Stomach (tissue), 9 donors: Measurements from ENCODE around the gene ACLY. TPM values are rescaled to one million over a fixed set of nuclear protein-coding genes. Genes with fewer than 3 reads are reported as not detected.

Experiments
- DNase-seq, 2 donors: peaks; one replicate each; pipeline versions ENCODE4 v3.0.0 to v3.0.0-alpha.2; 2013 to 2019
- H3K27ac ChIP-seq, 5 donors: fragments of 200-600 bp in 4 of 5; sonication (generic) in 4 of 5; one replicate each; pipeline ENCODE4 v1.5.1; 2013 to 2019; ENCODE audit warnings: mild to moderate bottlenecking in 1 of 5, moderate library complexity in 1 of 5
- H3K27me3 ChIP-seq, 3 donors: fragments of 200-600 bp; sonication (generic); one replicate each; pipeline ENCODE4 v1.5.1; 2017 to 2019; ENCODE audit warnings: mixed run types in 1 of 3
- H3K36me3 ChIP-seq, 4 donors: fragments of 200-600 bp; sonication (generic); 1 replicate in 3 of 4; 2 replicates in 1 of 4; pipeline ENCODE4 v1.5.1; 2016 to 2019
- H3K4me1 ChIP-seq, 4 donors: fragments of 200-600 bp; sonication (generic); one replicate each; pipeline ENCODE4 v1.5.1; 2016 to 2019
- H3K4me3 ChIP-seq, 4 donors: fragments of 200-600 bp; sonication (generic) in 3 of 4; one replicate each; pipeline ENCODE4 v1.5.1; 2016 to 2019; ENCODE audit warnings: mild to moderate bottlenecking in 1 of 4
- H3K9me3 ChIP-seq, 4 donors: fragments of 200-600 bp; sonication (generic); one replicate each; pipeline ENCODE4 v1.5.1; 2016 to 2019
- CTCF ChIP-seq, 7 experiments: fragments of 450-650 bp in 4 of 7; fragments of 200-600 bp in 3 of 7; sonication (generic) in 3 of 7; IDR thresholded peaks; one replicate each; pipeline ENCODE4 v1.5.1; 2016 to 2019; ENCODE audit warnings: antibody characterized with exemption in 7 of 7, control low read depth in 2 of 7, mild to moderate bottlenecking in 1 of 7
- EP300 ChIP-seq: sonication (generic); formaldehyde crosslinking; IDR thresholded peaks from one replicate; pipeline ENCODE4 v1.6.1; 2017; ENCODE audit warnings: antibody characterized with exemption
- POLR2A ChIP-seq, 4 donors: fragments of 450-650 bp; IDR thresholded peaks; one replicate each; pipeline ENCODE4 v1.6.1; 2016; ENCODE audit warnings: antibody characterized with exemption in 4 of 4, control low read depth in 2 of 4, mild to moderate bottlenecking in 1 of 4, moderate library complexity in 1 of 4
- POLR2AphosphoS5 ChIP-seq, 3 donors: sonication (generic); formaldehyde crosslinking; IDR thresholded peaks; one replicate each; pipeline ENCODE4 v1.6.1; 2016; ENCODE audit warnings: antibody characterized with exemption in 3 of 3
- WGBS, 5 donors: extraction: QIAGEN DNeasy Blood & Tissue Kit in 3 of 5; methylation state at CpG; one replicate each; pipeline versions ENCODE4 v1.1.5 to v1.1.7; 2013 to 2018; 5-methylcytosine and 5-hydroxymethylcytosine counted together
- intact Hi-C: fragments of 100-400 bp; cut with DNase I; formaldehyde crosslinking; loops from one replicate; pipeline ENCODE4 v1.15.1; 2023; ENCODE audit warnings: low total_unique reads
- polyA plus RNA-seq, 3 donors: library from polyadenylated mRNA; stranded (reverse); fragments of 200-250 nt; gene quantifications; one replicate each; pipeline ENCODE4 v1.2.3, GENCODE V29; 2013
- small RNA-seq, 4 donors: library from RNA; depleted of rRNA; stranded (forward); fragments of <200 nt; gene quantifications; one replicate each; pipeline ENCODE3, GENCODE V24; 2016
- total RNA-seq, 5 donors: library from RNA; depleted of rRNA; stranded (reverse); fragments of >200 nt; gene quantifications; one replicate each; pipeline versions ENCODE4 v1.1.0 to v1.2.3, GENCODE V29; 2014 to 2016
- donor health status: healthy with polysubstance abuse.
- donor health status: Bipolar disorder and iron deficiency.
- donor health status: healthy.

The ACLY gene
- total and polyA plus RNA-seq, 8 donors, result 19.8 to 121 (median 36.9) TPM

GRCh38 chr17:41822216-41823140, 96.3 kb downstream of the ACLY start:
- intact Hi-C loops, result no loop called here

GRCh38 chr17:41821776-41822175, 97.0 kb downstream of the ACLY start:
- peaks cover 9 to 35% (median 25%) of the 10 kb centered on the region in 4 donors for H3K36me3 ChIP-seq
- DNase-seq, result no peak
- 79 to 85% (median 80%) methylated on average over 12 to 14 of the region's 14 CpGs for WGBS, 5 donors
- H3K4me1 ChIP-seq, result peaks cover 0 to 7% (median 0%) of the 10 kb centered on the region in 4 donors
- no peaks in the 10 kb centered on the region for H3K27me3 ChIP-seq
- no peak overlapping the region for H3K4me3 ChIP-seq
- TF ChIP-seq EP300 (no peak), POLR2AphosphoS5 (IDR thresholded peaks at IDR 0.05) (no peak), POLR2A (IDR thresholded peaks at IDR 0.05) (no peak), CTCF (IDR thresholded peaks at IDR 0.05) (no peak)
- H3K27ac ChIP-seq, result no peak overlapping the region
- intact Hi-C loops, result no loop called here
- no peaks in the 10 kb centered on the region for H3K9me3 ChIP-seq

More at GRCh38 chr17:41822216-41823140, 96.3 kb downstream of the ACLY start:
- no peak for DNase-seq
- Histone ChIP-seq H3K36me3 (peaks cover 9 to 42% (median 32%) of the 10 kb centered on the region in 4 donors), H3K4me3 (no peak overlapping the region), H3K27ac (no peak overlapping the region), H3K4me1 (peaks cover 0 to 7% (median under 1%) of the 10 kb centered on the region in 4 donors), H3K9me3 (no peaks in the 10 kb centered on the region), H3K27me3 (no peaks in the 10 kb centered on the region)
- 64 to 78% (median 72%) methylated on average over 11 to 12 of the region's 12 CpGs for WGBS, 5 donors
- TF ChIP-seq CTCF (IDR thresholded peaks at IDR 0.05), result no peak

GRCh38 chr17:41818024-41818423, 100.7 kb downstream of the ACLY start:
- WGBS, 5 donors, result 94 to 97% (median 97%) methylated on average over 17 to 20 of the region's 20 CpGs
- H3K4me3 ChIP-seq, result no peak overlapping the region
- TF ChIP-seq POLR2AphosphoS5 (IDR thresholded peaks at IDR 0.05), result no peak
- TF ChIP-seq EP300, result no peak
- TF ChIP-seq POLR2A (IDR thresholded peaks at IDR 0.05), result no peak
- TF ChIP-seq CTCF (IDR thresholded peaks at IDR 0.05), result no peak
- peaks cover 0 to 7% (median 0%) of the 10 kb centered on the region in 4 donors for H3K36me3 ChIP-seq
- H3K4me1 ChIP-seq, result peaks cover 0 to 12% (median 8%) of the 10 kb centered on the region in 4 donors
- no peak overlapping the region for H3K27ac ChIP-seq
- H3K27me3 ChIP-seq, result peaks cover 0 to under 1% (median 0%) of the 10 kb centered on the region in 3 donors
- no peaks in the 10 kb centered on the region for H3K9me3 ChIP-seq
- no peak for DNase-seq
- intact Hi-C loops, result no loop called here

Small RNA genes within 50 kb of the gene (small RNA-seq; reads per million reads assigned to genes)
- 0 reads per million in 4 donors for gene AC125257.2

Other genes starting within 250 kb of the ACLY start
- 100 to 1,000 TPM in 3 of 5 donors, 10 to 100 TPM in 2; 62.4 to 255 (median 187) TPM for gene EIF1, start 230.1 kb downstream of the ACLY start, total RNA-seq
- gene EIF1, start 230.1 kb downstream of the ACLY start, polyA plus RNA-seq, result 100 to 1,000 TPM; 333 to 972 (median 834) TPM
- 10 to 100 TPM in 1 of 5 donors, not detected in 4; 32.7 TPM for gene GAST, start 206.6 kb downstream of the ACLY start, total RNA-seq
- 1 to 10 TPM in 1 of 3 donors, not detected in 2; 1.3 TPM for gene GAST, start 206.6 kb downstream of the ACLY start, polyA plus RNA-seq
- gene HAP1, start 184.3 kb downstream of the ACLY start, total RNA-seq, result under 1 TPM in 1 of 5 donors, not detected in 4; 0.55 TPM
- gene HAP1, start 184.3 kb downstream of the ACLY start, polyA plus RNA-seq, result under 1 TPM; 0.31 to 0.85 (median 0.44) TPM
- 100 to 1,000 TPM in 1 of 5 donors, 10 to 100 TPM in 4; 59.5 to 248 (median 84.8) TPM for gene JUP, start 132.2 kb downstream of the ACLY start, total RNA-seq
- gene JUP, start 132.2 kb downstream of the ACLY start, polyA plus RNA-seq, result 100 to 1,000 TPM in 2 of 3 donors, 10 to 100 TPM in 1; 85.7 to 163 (median 154) TPM
- 10 to 100 TPM in 3 of 5 donors, 1 to 10 TPM in 2; 4.0 to 64.6 (median 11.4) TPM for gene P3H4, start 107.0 kb downstream of the ACLY start, total RNA-seq
- 1 to 10 TPM; 4.7 to 7.3 (median 6.3) TPM for gene P3H4, start 107.0 kb downstream of the ACLY start, polyA plus RNA-seq
- 10 to 100 TPM in 3 of 5 donors, 1 to 10 TPM in 2; 4.6 to 45.3 (median 20.1) TPM for gene FKBP10, start 105.9 kb downstream of the ACLY start, total RNA-seq
- gene FKBP10, start 105.9 kb downstream of the ACLY start, polyA plus RNA-seq, result 10 to 100 TPM in 2 of 3 donors, 1 to 10 TPM in 1; 8.9 to 17.0 (median 12.8) TPM
- gene NT5C3B, start 82.7 kb downstream of the ACLY start, total RNA-seq, result 10 to 100 TPM in 4 of 5 donors, 1 to 10 TPM in 1; 9.8 to 79.5 (median 31.4) TPM
- gene NT5C3B, start 82.7 kb downstream of the ACLY start, polyA plus RNA-seq, result 10 to 100 TPM; 70.6 to 80.7 (median 77.0) TPM
- 1 to 10 TPM in 1 of 5 donors, not detected in 4; 1.1 TPM for gene KLHL10, start 81.1 kb downstream of the ACLY start, total RNA-seq
- under 1 TPM in 1 of 3 donors, not detected in 2; 0.23 TPM for gene KLHL10, start 81.1 kb downstream of the ACLY start, polyA plus RNA-seq
- gene KLHL11, start 53.5 kb downstream of the ACLY start, total RNA-seq, result 10 to 100 TPM in 3 of 5 donors, 1 to 10 TPM in 2; 1.8 to 26.4 (median 11.2) TPM
- under 1 TPM; 0.43 to 0.87 (median 0.61) TPM for gene KLHL11, start 53.5 kb downstream of the ACLY start, polyA plus RNA-seq
- gene ODAD4, start 11.7 kb upstream of the ACLY start, total RNA-seq, result 1 to 10 TPM in 1 of 5 donors, not detected in 4; 1.3 TPM
- gene ODAD4, start 11.7 kb upstream of the ACLY start, polyA plus RNA-seq, result 1 to 10 TPM in 1 of 3 donors, under 1 TPM in 2; 0.78 to 2.1 (median 0.81) TPM
- gene CNP, start 47.8 kb upstream of the ACLY start, total RNA-seq, result 10 to 100 TPM; 21.0 to 47.2 (median 30.7) TPM
- 10 to 100 TPM; 27.3 to 29.1 (median 29.0) TPM for gene CNP, start 47.8 kb upstream of the ACLY start, polyA plus RNA-seq
- gene DNAJC7, start 98.5 kb upstream of the ACLY start, total RNA-seq, result 100 to 1,000 TPM in 1 of 5 donors, 10 to 100 TPM in 4; 12.3 to 161 (median 61.6) TPM
- gene DNAJC7, start 98.5 kb upstream of the ACLY start, polyA plus RNA-seq, result 10 to 100 TPM; 66.7 to 93.3 (median 74.5) TPM
- 10 to 100 TPM in 4 of 5 donors, 1 to 10 TPM in 1; 7.5 to 27.4 (median 19.6) TPM for gene NKIRAS2, start 101.1 kb upstream of the ACLY start, total RNA-seq
- gene NKIRAS2, start 101.1 kb upstream of the ACLY start, polyA plus RNA-seq, result 10 to 100 TPM; 16.8 to 28.5 (median 27.6) TPM
- gene C17orf113, start 131.7 kb upstream of the ACLY start, total RNA-seq, result 1 to 10 TPM in 3 of 5 donors, not detected in 2; 1.8 to 5.2 (median 2.5) TPM
- under 1 TPM; 0.31 to 0.92 (median 0.68) TPM for gene C17orf113, start 131.7 kb upstream of the ACLY start, polyA plus RNA-seq
- under 1 TPM in 1 of 5 donors, not detected in 4; 0.87 TPM for gene ZNF385C, start 179.5 kb upstream of the ACLY start, total RNA-seq
- gene ZNF385C, start 179.5 kb upstream of the ACLY start, polyA plus RNA-seq, result 1 to 10 TPM in 1 of 3 donors, under 1 TPM in 2; 0.31 to 1.4 (median 0.53) TPM
- 10 to 100 TPM in 2 of 5 donors, 1 to 10 TPM in 3; 3.2 to 21.9 (median 9.8) TPM for gene DHX58, start 193.8 kb upstream of the ACLY start, total RNA-seq
- gene DHX58, start 193.8 kb upstream of the ACLY start, polyA plus RNA-seq, result 10 to 100 TPM; 15.1 to 23.4 (median 20.3) TPM
- gene KAT2A, start 202.4 kb upstream of the ACLY start, total RNA-seq, result 100 to 1,000 TPM in 1 of 5 donors, 10 to 100 TPM in 4; 10.1 to 114 (median 74.7) TPM
- 10 to 100 TPM; 25.0 to 90.2 (median 29.3) TPM for gene KAT2A, start 202.4 kb upstream of the ACLY start, polyA plus RNA-seq
- gene HSPB9, start 203.9 kb upstream of the ACLY start, total RNA-seq, result not detected
- gene HSPB9, start 203.9 kb upstream of the ACLY start, polyA plus RNA-seq, result under 1 TPM; 0.25 to 0.61 (median 0.35) TPM
- 100 to 1,000 TPM in 1 of 5 donors, 10 to 100 TPM in 4; 26.8 to 105 (median 69.2) TPM for gene RAB5C, start 236.0 kb upstream of the ACLY start, total RNA-seq
- gene RAB5C, start 236.0 kb upstream of the ACLY start, polyA plus RNA-seq, result 100 to 1,000 TPM in 2 of 3 donors, 10 to 100 TPM in 1; 67.0 to 225 (median 170) TPM